Dermis blood vessel endothelial cell (primary cell): ENCODE results near the gene IRF9. TPM values are rescaled to one million over a fixed set of nuclear protein-coding genes. Genes with fewer than 3 reads are reported as not detected.

Source experiments
- DNase-seq: peaks from one replicate; pipeline ENCODE4 v3.0.0; 2010
- total RNA-seq: library from RNA; depleted of rRNA; stranded (reverse); fragments of >200 nt; gene quantifications from 2 replicates; pipeline ENCODE4 v1.2.3, GENCODE V29; 2014

IRF9 gene
- total RNA-seq, 1 donor from 2014 or later: 55.5 TPM

GRCh38 chr14:24178399-24179178, 17.5 kb downstream of the IRF9 start:
- no peak for DNase-seq

GRCh38 chr14:24179294-24179960, 18.4 kb downstream of the IRF9 start:
- no peak for DNase-seq

GRCh38 chr14:24179961-24180796, 19.1 kb downstream of the IRF9 start:
- DNase-seq: peak; percentile 73

GRCh38 chr14:24181371-24182077, 20.5 kb downstream of the IRF9 start:
- DNase-seq: no peak

GRCh38 chr14:24182110-24182882, 21.2 kb downstream of the IRF9 start:
- no peak for DNase-seq

GRCh38 chr14:24183014-24183481, 22.0 kb downstream of the IRF9 start:
- no peak for DNase-seq

GRCh38 chr14:24184104-24184970, 23.3 kb downstream of the IRF9 start:
- DNase-seq: no peak

- DNase-seq: no peak
These were observed 24.0 kb downstream of the IRF9 start for GRCh38 chr14:24185026-24185425.

GRCh38 chr14:24185741-24186140, 24.7 kb downstream of the IRF9 start:
- DNase-seq: no peak

GRCh38 chr14:24186831-24187538, 25.9 kb downstream of the IRF9 start:
- no peak for DNase-seq

GRCh38 chr14:24187539-24187915, 26.5 kb downstream of the IRF9 start:
- DNase-seq: no peak

- DNase-seq: peak; percentile 99
These were observed 27.4 kb downstream of the IRF9 start, which contains the start of gene IPO4 for GRCh38 chr14:24188251-24189058. TSS of gene IPO4 (minus strand) at chr14:24188816. CDS start at chr14:24188787, 29 bp downstream.

GRCh38 chr14:24189059-24189375, 28.0 kb downstream of the IRF9 start:
- no peak for DNase-seq

GRCh38 chr14:24189460-24189859, 28.4 kb downstream of the IRF9 start:
- no peak for DNase-seq

GRCh38 chr14:24190416-24190815, 29.4 kb downstream of the IRF9 start:
- DNase-seq: no peak

GRCh38 chr14:24192933-24193332, 31.9 kb downstream of the IRF9 start:
- DNase-seq: no peak

- no peak for DNase-seq
These were observed 33.3 kb downstream of the IRF9 start for GRCh38 chr14:24194186-24194872.

- DNase-seq: no peak
These were observed 33.8 kb downstream of the IRF9 start for GRCh38 chr14:24194873-24195185.
